GM23338 (cell line): ENCODE data around the gene UBN1. TPM values are rescaled to one million over a fixed set of nuclear protein-coding genes. Genes with fewer than 3 reads are reported as not detected.

Source experiments
- ATAC-seq: fragments of 200-7000 bp; cut with Tn5 transposase; 3 replicates; pipeline ENCODE4 v1.9.1; 2020
- DNase-seq: peaks from one replicate; pipeline ENCODE4 v3.0.0-alpha.2; 2015; ENCODE audit warnings: low spot score
- H2AFZ ChIP-seq: fragments of 200-600 bp; sonication (generic); 2 replicates; pipeline ENCODE4 v1.8.0; 2016; ENCODE audit warnings: antibody characterized with exemption, mild to moderate bottlenecking, moderate library complexity
- H3F3A ChIP-seq: fragments of 200-600 bp; sonication (generic); replicated peaks from 2 replicates; pipeline ENCODE4 v1.8.0; 2017; ENCODE audit warnings: antibody characterized with exemption, mixed run types, low read depth
- H3K27ac ChIP-seq: fragments of 200-600 bp; sonication (generic); 2 replicates; pipeline ENCODE4 v1.6.1; 2016; ENCODE audit warnings: low read depth
- H3K27me3 ChIP-seq: fragments of 200-600 bp; sonication (generic); 2 replicates; pipeline ENCODE4 v1.8.0; 2016; ENCODE audit warnings: mild to moderate bottlenecking, mixed run types, moderate library complexity; ENCODE audit not compliant: insufficient read depth
- H3K36me3 ChIP-seq: fragments of 200-600 bp; sonication (generic); 2 replicates; pipeline ENCODE4 v1.8.0; 2016; ENCODE audit warnings: mild to moderate bottlenecking; ENCODE audit not compliant: insufficient read depth
- H3K4me1 ChIP-seq: fragments of 200-600 bp; sonication (generic); 2 replicates; pipeline ENCODE4 v1.8.0; 2016; ENCODE audit warnings: mild to moderate bottlenecking, moderate library complexity; ENCODE audit not compliant: insufficient read depth
- H3K4me2 ChIP-seq: fragments of 200-600 bp; sonication (generic); 2 replicates; pipeline ENCODE4 v1.7.1; 2017; ENCODE audit warnings: mixed run types
- H3K4me3 ChIP-seq: fragments of 200-600 bp; sonication (generic); 2 replicates; pipeline ENCODE4 v1.6.1; 2016; ENCODE audit warnings: mixed run types
- H3K79me2 ChIP-seq: fragments of 200-600 bp; sonication (generic); replicated peaks from 2 replicates; pipeline ENCODE4 v1.8.0; 2017; ENCODE audit warnings: mild to moderate bottlenecking; ENCODE audit not compliant: insufficient read depth
- H3K9me2 ChIP-seq: fragments of 200-600 bp; sonication (generic); 2 replicates; pipeline ENCODE4 v1.8.0; 2017; ENCODE audit not compliant: insufficient read depth
- H4K20me1 ChIP-seq: fragments of 200-600 bp; sonication (generic); replicated peaks from 2 replicates; pipeline ENCODE4 v1.8.0; 2017; ENCODE audit warnings: mild to moderate bottlenecking; ENCODE audit not compliant: insufficient read depth
- H3K27ac Mint-ChIP-seq: 2 replicates; pipeline ENCODE4 v1.8.0; 2020; ENCODE audit warnings: inconsistent platforms, mild to moderate bottlenecking, moderate library complexity, mixed read lengths
- H3K27me3 Mint-ChIP-seq: 3 replicates; pipeline ENCODE4 v1.8.0; 2022; ENCODE audit warnings: low read depth, mild to moderate bottlenecking, moderate library complexity, mixed read lengths, inconsistent platforms; ENCODE audit not compliant: insufficient read depth, poor library complexity
- H3K36me3 Mint-ChIP-seq: 3 replicates; pipeline ENCODE4 v1.8.0; 2021; ENCODE audit warnings: low read depth, mild to moderate bottlenecking, inconsistent platforms, moderate library complexity, mixed read lengths
- H3K4me1 Mint-ChIP-seq: 3 replicates; pipeline ENCODE4 v1.8.0; 2020; ENCODE audit warnings: mild to moderate bottlenecking, inconsistent platforms, mixed read lengths
- H3K4me3 Mint-ChIP-seq: 3 replicates; pipeline ENCODE4 v1.8.0; 2021; ENCODE audit warnings: moderate library complexity, mild to moderate bottlenecking, inconsistent platforms, mixed read lengths
- H3K9me3 Mint-ChIP-seq: 3 replicates; pipeline ENCODE4 v1.8.0; 2020; ENCODE audit warnings: moderate library complexity, mild to moderate bottlenecking, inconsistent platforms, mixed read lengths
- CREB1 ChIP-seq: fragments of 250-450 bp; sonication (Bioruptor Pico); IDR thresholded peaks from 2 replicates; pipeline ENCODE4 v1.5.0; 2020; ENCODE audit warnings: low read depth, mild to moderate bottlenecking, moderate library complexity
- CTCF ChIP-seq, 2 experiments: fragments of 200-600 bp in 1 of 2; sonication (generic) in 1 of 2; conservative IDR thresholded peaks; 2 replicates each; pipeline versions ENCODE4 v1.5.1 to v1.6.1; 2016 to 2017; ENCODE audit warnings: antibody characterized with exemption in 2 of 2, low read depth in 2 of 2, mild to moderate bottlenecking in 2 of 2, moderate library complexity in 1 of 2
- ETS1 ChIP-seq: IDR thresholded peaks from 2 replicates; pipeline ENCODE4 v1.6.1; 2016; ENCODE audit warnings: antibody characterized with exemption
- EZH2 ChIP-seq: fragments of 200-600 bp; sonication (generic); IDR thresholded peaks from one replicate; pipeline ENCODE4 v1.8.0; 2017; ENCODE audit warnings: antibody characterized with exemption, mild to moderate bottlenecking, low read depth; ENCODE audit not compliant: unreplicated experiment
- EZH2phosphoT487 ChIP-seq: fragments of 200-600 bp; sonication (generic); IDR thresholded peaks from one replicate; pipeline ENCODE4 v1.8.1; 2018; ENCODE audit warnings: antibody characterized with exemption; ENCODE audit not compliant: unreplicated experiment
- NANOG ChIP-seq: IDR thresholded peaks from 2 replicates; pipeline ENCODE4 v1.6.1; 2016; ENCODE audit warnings: antibody characterized with exemption, borderline replicate concordance
- REST ChIP-seq: IDR thresholded peaks from one replicate; pipeline ENCODE4 v1.6.1; 2018; ENCODE audit warnings: antibody characterized with exemption; ENCODE audit not compliant: unreplicated experiment
- ZNF114 ChIP-seq: fragments of 250-450 bp; sonication (Bioruptor Pico); IDR thresholded peaks from 2 replicates; pipeline ENCODE4 v1.5.0; 2020; ENCODE audit warnings: mild to moderate bottlenecking, moderate library complexity
- ZNF462 ChIP-seq: fragments of 250-450 bp; sonication (Bioruptor Pico); IDR thresholded peaks from 2 replicates; pipeline ENCODE4 v1.5.0; 2020; ENCODE audit warnings: mild to moderate bottlenecking, moderate library complexity
- polyA plus RNA-seq: library from polyadenylated mRNA; unstranded; fragments of >200 nt; fragmentation: Nextera tagmentation; extraction: Ambion mirVana; gene quantifications from 2 replicates; pipeline ENCODE4 v1.2.1, GENCODE V29; 2016
- total RNA-seq: library from RNA; depleted of rRNA; stranded (reverse); fragments of >200 nt; shearing (Covaris generic); gene quantifications from 2 replicates; pipeline ENCODE4 v1.2.3, GENCODE V29; 2014

Gene UBN1
- total and polyA plus RNA-seq, 2 experiments from 2014 or later: 18.3 to 46.8 TPM

GRCh38 chr16:4922721-4923342, 75.6 kb downstream of the UBN1 start (continued):
- TF ChIP-seq ZNF462 (CRISPR knock-in tag) (no peak), ZNF114 (CRISPR knock-in tag) (no peak), EZH2 (no peak), NANOG (no peak)

GRCh38 chr16:4923853-4924252, 76.6 kb downstream of the UBN1 start:
- Histone ChIP-seq H4K20me1 (0 out of 2 replicates have a peak, but pooled peaks cover 6% of the 10 kb centered on the region), H3K4me3 (no peak overlapping the region), H3K27ac (no peak overlapping the region), H3K4me2 (no peak overlapping the region), H3K79me2 (peaks cover 16% of the 10 kb centered on the region), H3K4me1 (peaks cover 3% of the 10 kb centered on the region; the same call in 1 of the 2 replicates), H3K9me2 (no peaks in the 10 kb centered on the region), H3F3A (no peaks in the 10 kb centered on the region), H2AFZ (no peak overlapping the region), H3K27me3 (no peaks in the 10 kb centered on the region), H3K36me3 (no peaks in the 10 kb centered on the region)
- Mint-ChIP-seq H3K27me3 (peaks cover 4% of the 10 kb centered on the region), H3K36me3 (peaks cover 15% of the 10 kb centered on the region), H3K9me3 (peaks cover 13% of the 10 kb centered on the region), H3K27ac (no peak overlapping the region), H3K4me3 (no peak overlapping the region), H3K4me1 (peaks cover 23% of the 10 kb centered on the region)
- DNase-seq (no peak), ATAC-seq (no peak)
- TF ChIP-seq EZH2: no peak
- no peak for TF ChIP-seq CTCF (conservative IDR thresholded peaks at IDR 0.05; ENCODE audit: low read depth in 2 of 2)
- TF ChIP-seq CREB1 (CRISPR knock-in tag): no peak
- TF ChIP-seq REST: no peak
- no peak for TF ChIP-seq EZH2phosphoT487
- no peak for TF ChIP-seq ETS1
- TF ChIP-seq ZNF114 (CRISPR knock-in tag): no peak
- no peak for TF ChIP-seq NANOG
